ENCODE data around the gene RARA.

Gene RARA

GRCh38 chr17:40346765-40347158, 37.8 kb downstream of the RARA start:
- DNase-seq, result no peak

GRCh38 chr17:40347319-40348135, 38.5 kb downstream of the RARA start:
- DNase-seq, result no peak

GRCh38 chr17:40348136-40348504, 39.1 kb downstream of the RARA start:
- no peak for DNase-seq

- no peak for DNase-seq
These were observed 39.8 kb downstream of the RARA start for GRCh38 chr17:40348562-40349476.

GRCh38 chr17:40349477-40349894, 40.5 kb downstream of the RARA start:
- DNase-seq, result no peak

- DNase-seq, result no peak
These were observed 41.1 kb downstream of the RARA start for GRCh38 chr17:40349895-40350688.

GRCh38 chr17:40350689-40351358, 41.8 kb downstream of the RARA start:
- DNase-seq, result no peak

GRCh38 chr17:40351359-40352236, 42.6 kb downstream of the RARA start:
- no peak for DNase-seq

- no peak for DNase-seq
These were observed 43.3 kb downstream of the RARA start for GRCh38 chr17:40352237-40352778.

- DNase-seq, result no peak
These were observed 43.9 kb downstream of the RARA start for GRCh38 chr17:40352779-40353394.

- DNase-seq, result no peak
These were observed 45.5 kb downstream of the RARA start for GRCh38 chr17:40354221-40355122.

- DNase-seq, result peak; percentile 29
These were observed 46.3 kb downstream of the RARA start for GRCh38 chr17:40355123-40355803.

- no peak for DNase-seq
These were observed 47.1 kb downstream of the RARA start for GRCh38 chr17:40355804-40356758.

- DNase-seq, result no peak
These were observed 48.3 kb downstream of the RARA start for GRCh38 chr17:40356990-40357881.

GRCh38 chr17:40358323-40359038, 49.5 kb downstream of the RARA start:
- peak; percentile 70 for DNase-seq

GRCh38 chr17:40360091-40360490, 51.1 kb downstream of the RARA start:
- no peak for DNase-seq
